Loucy (cell line): ENCODE measurements around the gene GADL1.

ENCODE experiments used
- CTCF ChIP-seq: fragments of 200-600 bp; sonication (generic); conservative IDR thresholded peaks from 2 replicates; pipeline ENCODE4 v1.5.1; 2014; ENCODE audit warnings: mild to moderate bottlenecking, antibody characterized with exemption, low read length
- EZH2phosphoT487 ChIP-seq: fragments of 200-600 bp; IDR thresholded peaks from 2 replicates; pipeline ENCODE4 v1.6.1; 2018; ENCODE audit warnings: antibody characterized with exemption, mild to moderate bottlenecking, moderate library complexity, borderline replicate concordance

- no peak for TF ChIP-seq CTCF
- TF ChIP-seq EZH2phosphoT487, result no peak
Measured at GRCh38 chr3:30943206-30943605, 48.7 kb upstream of the GADL1 start.
